Dermis microvascular lymphatic vessel endothelial cell (primary cell): ENCODE results near the gene KCNRG. TPM values are rescaled to one million over a fixed set of nuclear protein-coding genes. Genes with fewer than 3 reads are reported as not detected.

Source experiments
- total RNA-seq: library from RNA; depleted of rRNA; stranded (reverse); fragments of >200 nt; gene quantifications from 2 replicates; pipeline ENCODE4 v1.2.1, GENCODE V29; 2014

KCNRG gene
- total RNA-seq, 1 donor from 2014 or later, result 5.8 TPM

Other genes starting within 250 kb of the KCNRG start
- 31.7 and 33.8 TPM in 2 replicates for gene KPNA3, start 222.8 kb upstream of the KCNRG start, total RNA-seq
- gene SPRYD7, start 79.1 kb upstream of the KCNRG start, total RNA-seq, result 3.2 and 3.4 TPM in 2 replicates
- gene TRIM13, start 18.4 kb upstream of the KCNRG start, total RNA-seq, result 22.1 and 26.9 TPM in 2 replicates